ENCODE data around the gene SWT1.
"Not testable (repeated sequence)": the region's sequence is repeated elsewhere in the genome, so short reads cannot be mapped to it uniquely, and the experiment has no call there.

SWT1 gene

DNA sequence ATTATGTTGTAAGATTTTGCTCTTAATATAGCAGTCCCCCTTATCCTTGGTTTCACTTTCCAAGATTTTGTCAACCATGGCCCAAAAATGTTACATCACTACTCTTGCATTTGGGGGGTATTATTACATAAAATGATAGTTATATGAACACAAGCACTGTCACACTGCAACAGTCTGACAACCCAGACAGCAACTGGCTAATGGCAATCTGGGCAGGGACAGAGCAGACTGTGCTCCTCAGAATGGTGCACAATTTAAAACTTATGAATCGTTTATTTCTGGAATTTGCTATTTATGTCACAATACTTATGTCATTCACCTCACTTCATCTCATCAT, 162.1 kb downstream of the SWT1 start:
- no peak for DNase-seq (ENCODE audit: low read depth)

DNA sequence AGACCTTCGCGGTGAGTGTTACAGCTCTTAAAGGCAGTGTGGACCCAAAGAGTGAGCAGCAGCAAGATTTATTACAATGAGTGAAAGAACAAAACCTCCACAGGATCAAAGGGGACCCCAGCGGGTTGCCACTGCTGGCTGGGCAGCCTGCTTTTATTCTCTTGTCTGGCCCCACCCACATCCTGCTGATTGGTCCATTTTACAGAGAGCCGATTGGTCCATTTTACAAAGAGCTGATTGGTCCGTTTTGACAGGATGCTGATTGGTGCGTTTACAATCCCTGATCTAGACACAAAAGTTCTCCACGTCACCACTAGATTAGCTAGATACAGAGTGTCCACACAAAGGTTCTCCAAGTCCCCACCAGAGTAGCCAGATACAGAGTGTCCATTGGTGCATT, 164.1 kb downstream of the SWT1 start:
- DNase-seq (ENCODE audit: low read depth) = not testable (repeated sequence)

DNA sequence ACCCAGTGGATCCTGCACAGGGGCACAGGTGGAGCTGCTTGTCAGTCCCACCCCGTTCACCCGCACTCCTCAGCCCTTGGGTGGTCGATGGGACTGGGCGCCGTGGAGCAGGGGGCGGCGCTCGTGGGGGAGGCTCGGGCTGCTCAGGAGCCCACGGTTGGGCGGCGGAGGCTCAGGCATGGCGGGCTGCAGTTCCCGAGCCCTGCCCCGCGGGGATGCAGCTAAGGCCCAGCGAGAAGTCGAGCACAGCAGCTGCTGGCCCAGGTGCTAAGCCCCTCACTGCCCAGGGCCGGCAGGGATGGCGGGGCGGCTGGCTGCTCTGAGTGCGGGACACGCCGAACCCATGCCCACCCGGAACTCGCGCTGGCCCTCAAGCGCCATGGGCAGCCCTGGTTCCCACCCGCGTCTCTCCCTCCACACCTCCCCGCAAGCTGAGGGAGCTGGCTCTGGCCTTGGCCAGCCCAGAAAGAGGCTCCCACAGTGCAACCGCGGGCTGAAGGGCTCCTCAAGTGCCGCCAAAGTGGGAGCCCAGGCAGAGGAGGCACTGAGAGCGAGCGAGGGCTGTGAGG, 164.8 kb downstream of the SWT1 start:
- DNase-seq (ENCODE audit: low read depth) = not testable (repeated sequence)

DNA sequence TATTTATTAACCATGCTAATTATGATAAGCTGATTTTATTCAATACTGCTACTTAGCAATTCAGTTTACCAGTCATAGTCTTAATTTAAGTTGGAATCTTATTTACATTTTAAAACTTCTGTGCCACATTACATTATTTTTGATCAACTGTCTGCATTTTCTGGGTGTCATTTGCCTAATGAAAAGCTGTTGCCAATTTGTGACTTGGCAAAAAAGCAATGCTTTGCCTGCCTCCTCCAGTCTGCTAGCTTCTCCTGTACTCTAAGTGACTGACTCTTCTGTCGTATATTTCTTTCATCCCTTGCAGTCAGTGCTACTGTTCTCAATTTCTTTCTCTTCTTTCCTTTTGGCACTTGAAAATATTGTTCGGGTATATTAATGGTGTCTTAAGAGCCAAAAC, 165.7 kb downstream of the SWT1 start:
- DNase-seq (ENCODE audit: low read depth) = no peak

- DNase-seq (ENCODE audit: low read depth) = no peak
Observed at GRCh38 chr1:185324118-185324517, 167.2 kb downstream of the SWT1 start.

DNA sequence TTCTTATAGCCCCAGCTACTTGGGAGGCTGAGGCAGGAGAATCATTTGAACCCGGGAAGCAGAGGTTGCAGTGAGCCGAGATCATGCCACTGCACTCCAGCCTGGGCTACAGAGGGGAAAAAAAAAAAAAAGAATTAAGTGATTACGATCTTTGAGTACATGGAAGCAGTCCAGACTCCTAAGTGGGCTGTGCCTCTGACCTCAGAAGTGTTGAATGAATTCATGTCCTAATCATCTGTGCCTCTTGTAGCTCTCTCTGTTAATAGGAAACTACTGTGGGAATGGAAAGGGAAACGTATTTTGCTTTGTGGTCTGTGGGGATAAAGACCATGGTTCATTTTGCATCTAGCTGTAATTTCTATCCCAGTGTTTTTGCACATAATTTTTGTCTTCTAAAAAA, 168.4 kb downstream of the SWT1 start:
- no peak for DNase-seq (ENCODE audit: low read depth)

- DNase-seq (ENCODE audit: low read depth) = no peak
Observed at GRCh38 chr1:185328255-185328654, 171.3 kb downstream of the SWT1 start.

DNA sequence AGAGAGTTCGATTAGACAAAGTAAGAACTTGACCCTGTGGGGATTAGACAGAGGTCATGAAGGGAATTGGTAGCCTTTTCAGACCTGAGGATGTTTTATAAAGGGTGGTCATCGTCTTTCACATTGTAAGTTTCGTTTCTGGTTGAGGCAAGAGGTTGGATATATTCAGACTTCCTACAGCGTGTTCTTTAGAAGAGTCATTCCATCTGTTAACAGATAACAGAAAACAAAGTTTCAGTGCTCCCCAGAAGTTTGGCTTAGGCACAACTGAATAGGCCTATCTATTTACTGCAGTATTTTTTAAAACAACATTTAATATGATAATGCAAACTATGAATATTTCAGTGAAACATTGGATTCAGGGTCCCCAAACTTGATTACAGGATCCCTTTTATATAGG, 177.2 kb downstream of the SWT1 start:
- DNase-seq (ENCODE audit: low read depth) = no peak

DNA sequence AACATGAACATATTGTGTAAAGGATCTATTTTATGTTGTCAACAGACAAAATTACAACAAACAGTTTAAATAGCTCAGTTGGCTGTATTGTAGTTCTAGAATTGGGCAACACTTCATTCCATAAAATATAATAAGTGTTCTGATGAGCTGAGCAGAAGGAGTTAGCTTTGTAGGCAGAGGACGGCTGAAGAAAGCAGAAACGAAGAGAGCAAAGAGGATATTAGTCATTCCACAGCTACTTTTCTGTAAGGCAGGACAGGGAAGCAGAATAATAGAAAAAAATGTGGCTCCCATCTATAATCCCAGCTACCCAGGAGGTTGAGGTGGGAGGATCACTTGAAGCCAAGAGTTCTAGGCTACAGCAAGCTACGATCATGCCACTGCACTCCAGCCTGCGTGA, 180.3 kb downstream of the SWT1 start:
- no peak for DNase-seq (ENCODE audit: low read depth)

GRCh38 chr1:185338719-185339622, 182.0 kb downstream of the SWT1 start:
- no peak for DNase-seq (ENCODE audit: low read depth)

GRCh38 chr1:185341196-185341781, 184.3 kb downstream of the SWT1 start:
- DNase-seq (ENCODE audit: low read depth) = no peak

All from T-helper 22 cell (primary cell).